CD4-positive, alpha-beta T cell treated with Interleukin-15 for 1 hour (primary cell): ENCODE data around the gene KCND2.

Experiments
- DNase-seq: peaks from one replicate; pipeline ENCODE4 v3.0.0-alpha.2; 2020

Gene KCND2

DNA sequence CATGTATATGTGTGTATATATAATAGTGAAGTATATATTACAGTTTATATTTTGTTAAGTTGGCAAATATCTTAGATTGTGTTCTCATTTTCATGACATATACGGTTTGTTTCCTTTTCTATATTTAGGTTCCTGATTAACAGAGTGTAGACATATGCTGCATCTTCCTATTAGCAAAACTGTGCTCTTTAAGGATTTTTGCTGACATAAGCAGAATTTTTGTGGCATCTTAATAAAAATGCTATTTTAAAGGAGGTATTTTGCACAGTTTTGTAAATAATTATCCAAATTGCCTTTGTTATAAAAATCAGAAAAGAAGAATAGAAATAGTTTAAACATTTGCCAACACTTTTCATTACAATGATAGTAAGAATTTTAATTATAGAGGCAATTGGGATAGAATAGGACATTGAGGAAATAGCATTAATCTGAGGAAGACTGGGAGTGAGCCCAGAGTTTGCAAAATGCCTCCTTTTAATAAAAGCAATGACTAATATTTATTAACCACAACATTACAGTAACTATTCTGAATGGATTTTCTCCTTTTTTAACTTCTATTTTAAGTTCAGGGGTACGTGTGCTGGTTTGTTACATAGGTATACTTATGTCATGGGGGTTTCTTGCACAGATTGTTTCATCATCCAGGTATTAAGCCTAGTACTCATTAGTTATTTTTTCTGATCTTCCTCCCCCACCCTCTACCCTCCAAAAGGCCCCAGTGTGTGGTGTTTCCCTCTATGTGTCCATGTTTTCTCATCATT lies 38.2 kb downstream of the KCND2 start:
- DNase-seq: no peak

DNA sequence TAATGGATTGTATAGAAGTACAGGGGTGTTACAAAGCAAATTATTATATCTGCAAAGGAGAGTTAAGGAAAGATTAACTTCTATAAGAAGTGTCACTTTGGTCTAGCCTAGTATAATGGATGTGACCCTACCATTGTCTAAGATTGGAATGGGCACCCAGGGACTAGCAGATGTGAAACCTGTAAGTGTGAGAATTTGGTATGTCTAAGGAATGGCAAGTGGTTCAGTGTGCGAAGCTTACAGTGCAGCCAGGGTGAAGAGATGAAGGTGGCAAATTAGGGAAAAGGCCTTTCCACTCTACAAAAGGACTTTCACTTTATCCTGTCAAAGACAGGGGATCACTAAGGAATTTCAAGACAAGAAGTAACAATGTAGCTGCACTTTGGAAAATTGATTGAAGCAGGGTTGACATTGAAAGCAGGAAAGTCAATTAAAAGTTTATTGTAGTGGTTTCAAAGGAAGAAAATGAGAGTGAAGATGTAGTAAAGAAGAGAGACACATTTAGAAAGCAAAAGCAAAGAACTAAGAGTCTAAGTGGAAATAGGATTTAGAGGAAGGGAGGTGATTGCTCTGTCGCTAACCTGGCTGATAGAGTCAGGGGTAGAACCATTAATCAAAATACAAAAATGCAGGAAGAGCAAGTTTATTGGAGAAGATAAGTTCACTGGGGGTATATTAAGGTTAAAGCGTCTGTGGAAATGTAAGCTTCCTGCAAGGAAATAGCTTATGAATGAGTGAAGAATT lies 47.4 kb downstream of the KCND2 start:
- no peak for DNase-seq

DNA sequence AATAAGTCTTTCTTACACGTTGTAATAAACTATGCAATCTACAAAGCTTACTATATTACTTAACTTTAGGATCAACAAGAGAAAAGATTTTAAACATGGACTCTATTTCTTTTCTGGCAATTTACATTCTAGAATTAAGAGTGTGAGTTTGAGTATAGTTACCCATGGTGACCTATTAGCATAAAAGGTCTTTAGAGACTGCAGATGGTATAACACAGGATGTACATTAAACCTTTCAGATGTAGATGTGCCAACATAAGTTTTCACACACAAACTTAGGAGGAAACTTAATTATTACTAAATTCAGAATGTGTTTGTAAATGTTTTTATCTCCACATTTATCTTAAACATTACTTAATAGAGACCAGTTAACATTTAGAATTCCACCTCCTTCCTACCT lies 54.1 kb downstream of the KCND2 start:
- DNase-seq: no peak

DNA sequence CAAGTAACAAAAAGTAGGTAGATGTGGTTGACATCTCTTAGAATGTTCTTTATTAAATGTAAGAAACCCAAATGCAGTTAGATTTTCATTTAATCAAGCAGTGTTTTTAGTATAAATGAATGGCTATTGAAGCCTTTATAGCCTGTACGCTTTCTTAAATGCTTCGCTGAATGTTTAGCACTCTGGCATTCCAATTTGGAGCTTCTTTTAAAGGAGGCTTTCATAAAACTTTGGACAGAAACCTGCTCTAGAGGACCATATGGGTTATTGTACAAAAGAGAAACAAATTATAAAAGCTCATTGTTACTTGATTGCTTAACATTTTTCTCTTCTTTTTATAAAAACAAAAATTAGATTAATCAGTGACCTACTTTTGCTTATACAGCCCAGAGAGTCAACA lies 59.5 kb downstream of the KCND2 start:
- no peak for DNase-seq

DNA sequence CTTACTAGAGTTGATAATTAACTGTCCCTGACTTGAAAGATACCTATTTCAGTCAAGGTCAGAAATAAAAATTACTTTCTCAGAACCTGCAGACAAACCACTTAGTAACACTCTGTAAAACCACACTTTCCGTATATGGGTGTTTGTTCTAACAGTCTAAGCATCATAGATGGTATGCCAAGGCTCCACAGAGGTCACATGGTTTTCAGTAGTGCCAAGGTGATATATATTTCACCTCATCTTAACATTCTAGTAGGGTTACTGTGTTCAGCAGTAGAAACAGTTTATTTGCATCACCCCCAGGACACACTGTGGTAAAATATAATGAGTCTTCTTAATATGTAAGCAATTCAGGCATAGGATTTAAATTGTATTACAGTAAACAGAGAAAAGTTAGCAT lies 61.5 kb downstream of the KCND2 start:
- no peak for DNase-seq

DNA sequence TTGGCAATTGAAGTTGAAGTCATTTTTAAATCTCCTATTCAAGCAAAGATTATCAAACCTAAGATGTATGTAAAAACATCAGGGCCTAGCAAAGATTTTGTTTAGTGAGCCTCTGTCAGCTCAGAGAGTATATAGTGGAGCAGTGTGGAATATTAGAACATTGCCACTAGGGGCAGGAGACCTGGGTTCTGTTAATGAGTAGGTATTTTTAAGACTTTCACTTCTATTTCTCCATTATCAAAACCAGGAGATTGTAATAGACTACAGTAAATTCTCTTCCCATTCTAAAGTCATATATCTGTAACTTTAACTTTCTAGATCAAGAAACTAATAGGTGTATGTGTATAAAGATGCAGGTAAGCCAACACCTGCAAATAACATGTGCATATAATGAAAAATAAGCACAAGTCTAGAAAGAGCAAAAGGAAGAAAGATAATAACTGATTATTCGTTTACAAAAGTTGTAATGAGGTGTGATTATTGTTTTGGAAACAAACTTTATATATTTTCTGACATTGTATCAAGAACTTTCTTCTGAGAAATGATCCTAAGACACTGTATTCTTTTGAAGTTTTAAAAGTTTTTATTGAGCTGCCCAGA lies 64.4 kb downstream of the KCND2 start:
- DNase-seq: no peak

DNA sequence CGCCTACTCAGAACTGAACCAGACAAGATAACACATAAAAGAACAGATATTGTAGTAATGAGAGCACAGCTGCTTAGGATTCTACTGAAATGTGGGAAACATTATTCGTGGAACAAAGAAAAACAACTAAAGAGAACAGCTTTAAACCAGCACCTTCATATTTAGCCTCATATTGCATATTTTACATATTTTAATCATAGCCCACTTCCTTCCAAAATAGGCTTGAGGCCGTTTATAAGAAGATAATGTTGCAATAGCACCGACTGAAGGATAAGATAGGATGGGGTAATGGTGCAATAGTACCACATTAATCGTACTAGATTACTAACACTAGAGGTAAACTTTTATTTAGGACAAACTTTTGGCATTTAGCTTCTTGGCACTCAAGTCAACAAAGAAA lies 71.3 kb downstream of the KCND2 start:
- no peak for DNase-seq

DNA sequence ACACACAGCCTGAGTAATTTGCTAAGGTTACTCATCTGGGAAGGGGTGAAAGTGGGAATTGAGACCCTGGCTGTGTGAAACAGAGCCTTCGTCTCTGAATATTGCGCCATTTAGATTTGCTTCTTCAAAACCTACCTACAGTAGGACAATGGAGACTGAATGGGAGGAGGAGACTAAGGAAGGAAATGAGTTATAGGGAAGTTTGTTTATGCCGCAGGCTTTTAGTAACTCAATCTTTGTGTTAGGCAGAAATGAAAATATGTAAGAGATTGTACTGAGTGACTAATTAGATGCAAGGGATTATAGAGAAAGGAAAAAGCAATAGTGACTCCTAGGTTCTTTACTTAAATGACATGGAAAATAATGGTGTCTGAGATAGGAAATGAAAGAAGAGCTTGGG lies 80.2 kb downstream of the KCND2 start:
- no peak for DNase-seq

DNA sequence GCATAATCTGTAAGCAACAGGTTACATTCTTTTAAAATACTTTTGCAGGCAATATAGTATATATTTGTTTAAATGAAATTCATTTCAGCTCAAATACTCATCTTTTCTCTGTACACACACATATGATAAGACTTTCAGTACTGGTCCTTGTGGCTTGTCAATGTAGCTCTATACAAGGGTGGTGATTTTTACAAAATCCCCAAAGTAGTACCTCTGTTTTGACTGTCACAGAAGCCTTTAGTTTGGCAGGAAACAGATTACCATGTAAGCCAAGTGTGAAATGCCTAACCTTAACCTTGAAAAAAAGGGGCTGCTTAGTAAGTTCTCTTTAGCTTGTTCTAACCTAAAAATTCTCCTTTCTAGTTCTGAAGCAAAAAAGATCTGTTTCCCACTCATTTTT lies 87.9 kb downstream of the KCND2 start:
- no peak for DNase-seq

DNA sequence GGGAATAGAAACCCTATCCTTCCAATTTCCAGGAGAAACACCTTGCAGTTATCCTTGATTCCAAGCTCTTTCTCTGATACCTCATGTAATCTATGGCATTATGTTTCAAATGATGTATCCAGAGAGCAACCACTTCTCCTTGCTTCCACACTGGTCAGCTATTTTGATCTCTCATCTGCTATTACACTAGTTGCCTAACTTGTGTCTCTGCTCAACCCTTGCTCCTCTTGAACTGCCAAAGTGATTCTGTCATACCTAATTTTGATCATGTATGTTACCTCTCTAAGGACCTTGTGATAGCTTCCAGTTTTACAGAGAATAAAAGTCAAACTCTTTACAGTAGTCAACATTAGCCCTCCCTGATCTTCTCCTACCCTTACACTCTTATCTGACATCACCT lies 90.4 kb downstream of the KCND2 start:
- DNase-seq: no peak

DNA sequence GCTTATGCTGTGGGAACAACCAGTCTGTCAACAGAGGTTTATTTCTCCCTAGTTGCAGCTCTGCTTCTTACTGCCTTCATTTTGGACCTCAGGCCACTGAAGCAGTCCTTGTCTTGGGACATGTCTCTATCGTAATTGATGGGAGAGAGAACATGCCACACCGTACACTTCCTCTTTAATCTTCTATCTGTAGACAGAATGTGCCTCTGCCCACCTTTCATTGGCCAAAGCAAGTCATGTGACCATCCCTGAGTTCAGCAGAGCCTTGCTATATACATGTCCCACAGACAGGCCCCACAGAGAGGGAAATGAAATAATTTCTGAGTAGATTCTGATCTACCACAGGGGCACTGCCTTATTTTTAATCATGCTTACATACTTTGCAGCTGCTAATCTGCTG lies 98.0 kb downstream of the KCND2 start:
- DNase-seq: no peak

DNA sequence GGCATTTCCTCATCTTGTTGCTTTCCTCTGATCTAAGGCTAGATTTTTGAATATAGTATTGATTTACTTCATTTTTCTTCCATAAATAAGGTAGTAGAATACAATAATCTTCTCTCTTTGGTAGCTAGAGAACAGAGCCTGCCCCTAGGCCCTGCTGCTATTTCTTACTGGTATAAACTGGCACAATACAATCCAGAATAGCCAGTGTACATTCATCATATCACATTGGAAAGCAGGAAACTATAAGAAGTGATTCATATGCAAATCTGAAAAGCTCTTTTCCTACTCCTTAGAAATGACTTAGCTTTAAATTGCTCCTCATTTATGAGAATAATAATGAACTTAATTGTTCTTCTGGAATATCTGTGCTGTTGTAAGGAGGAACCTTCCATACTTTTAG lies 100.2 kb downstream of the KCND2 start:
- no peak for DNase-seq

DNA sequence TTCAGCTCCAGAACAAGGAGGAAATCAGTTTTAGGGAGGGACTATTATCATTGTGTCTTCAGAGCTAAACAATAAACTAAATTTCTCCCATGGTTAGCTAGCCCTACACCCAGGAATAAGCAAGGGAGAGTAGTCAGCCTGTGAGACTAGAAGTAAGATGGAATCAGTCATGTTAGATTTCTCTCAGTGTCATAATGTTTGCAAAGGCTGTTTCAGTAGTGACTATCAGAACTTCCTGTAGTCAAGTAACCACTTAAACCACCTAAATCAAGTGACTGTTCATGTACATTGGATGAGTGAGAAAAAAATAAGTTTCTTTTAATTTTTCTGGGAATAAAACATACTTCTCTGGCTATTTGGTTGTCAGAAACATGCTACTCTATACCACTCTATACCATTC lies 121.6 kb downstream of the KCND2 start:
- DNase-seq: no peak

DNA sequence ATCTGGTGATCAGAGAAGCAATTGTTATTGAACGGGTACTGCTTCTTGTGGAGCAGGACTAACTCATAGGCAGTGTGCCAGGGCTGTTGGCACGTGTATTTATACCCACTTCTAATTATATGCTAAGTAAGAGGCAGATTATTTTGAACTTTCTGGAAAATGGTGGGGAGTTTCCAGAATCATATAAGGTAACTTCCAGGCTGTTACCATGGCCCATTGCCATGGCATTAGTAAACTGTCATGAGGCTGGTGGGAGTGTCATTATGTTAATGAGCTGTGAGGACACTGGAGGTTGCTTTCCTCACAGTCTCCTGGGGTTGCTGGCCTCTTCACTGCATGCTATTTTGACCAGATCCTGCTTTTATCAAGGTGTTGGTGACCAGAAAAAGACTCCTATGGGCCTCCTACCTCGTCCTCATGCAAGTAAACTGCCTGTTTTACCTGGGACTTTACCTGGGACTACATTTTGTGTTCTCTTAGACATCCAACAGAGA lies 122.6 kb downstream of the KCND2 start:
- DNase-seq: no peak

DNA sequence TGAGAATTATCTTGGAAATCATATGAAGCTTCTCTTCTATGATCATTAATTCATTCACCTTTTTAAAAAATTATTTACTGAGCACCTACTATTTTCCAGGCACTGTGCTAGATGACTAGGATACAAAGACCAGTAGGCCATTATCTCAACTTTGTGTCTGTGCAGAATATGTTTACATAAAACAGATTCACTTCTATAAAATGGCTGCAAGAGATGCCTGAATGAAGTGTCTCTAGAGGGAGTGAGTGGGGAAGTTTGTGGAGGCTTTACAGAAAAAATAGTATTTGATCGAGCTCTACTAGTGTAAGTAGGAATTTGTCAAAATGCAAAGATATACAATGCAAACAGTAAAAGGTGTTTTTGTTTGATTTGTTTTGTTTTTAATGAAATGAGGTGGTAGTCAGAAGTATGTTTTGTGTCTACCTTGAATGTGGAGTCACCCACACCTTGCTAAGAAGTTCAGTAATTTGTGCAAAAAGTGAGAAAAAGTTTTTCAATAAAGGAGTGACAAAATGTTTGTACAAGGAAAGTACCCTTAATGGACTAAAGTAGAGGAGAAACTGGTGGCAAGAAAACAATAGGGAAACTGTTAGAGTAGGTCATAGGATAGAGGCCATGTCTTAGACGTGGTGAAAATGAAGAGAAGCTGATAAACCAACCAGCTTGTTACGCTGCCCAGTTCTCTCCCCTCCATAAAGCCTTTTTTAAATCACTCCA lies 125.5 kb downstream of the KCND2 start:
- DNase-seq: no peak

DNA sequence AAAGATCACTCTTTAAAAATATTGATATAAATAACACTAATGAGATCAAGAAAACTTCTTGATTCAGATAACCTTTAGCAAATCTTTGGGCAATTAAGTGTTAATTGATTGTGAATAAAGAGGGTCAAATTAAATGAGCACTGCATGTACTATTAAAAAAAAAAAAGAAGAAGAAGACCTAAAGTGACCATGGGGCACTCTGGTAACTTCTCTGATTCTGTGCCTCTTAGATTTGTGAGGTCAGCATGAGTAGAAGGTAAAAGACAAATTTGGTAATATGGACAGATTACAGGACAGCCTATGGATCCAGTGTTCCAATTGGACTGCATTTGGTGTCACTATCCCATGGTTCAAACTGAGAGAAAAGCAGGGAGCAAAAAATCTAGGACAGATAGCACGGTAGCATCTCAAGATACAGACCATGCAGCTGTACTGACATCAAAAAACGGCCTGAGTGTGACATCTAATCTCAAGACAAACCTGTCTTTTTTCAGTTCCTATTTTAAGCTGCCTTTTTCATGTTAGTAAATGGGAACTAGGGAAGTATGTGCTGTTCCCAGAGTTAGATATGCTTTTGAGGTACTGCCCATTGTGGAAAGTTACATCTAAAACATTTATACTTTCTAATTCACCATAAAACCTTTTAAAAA lies 128.0 kb downstream of the KCND2 start:
- DNase-seq: no peak

DNA sequence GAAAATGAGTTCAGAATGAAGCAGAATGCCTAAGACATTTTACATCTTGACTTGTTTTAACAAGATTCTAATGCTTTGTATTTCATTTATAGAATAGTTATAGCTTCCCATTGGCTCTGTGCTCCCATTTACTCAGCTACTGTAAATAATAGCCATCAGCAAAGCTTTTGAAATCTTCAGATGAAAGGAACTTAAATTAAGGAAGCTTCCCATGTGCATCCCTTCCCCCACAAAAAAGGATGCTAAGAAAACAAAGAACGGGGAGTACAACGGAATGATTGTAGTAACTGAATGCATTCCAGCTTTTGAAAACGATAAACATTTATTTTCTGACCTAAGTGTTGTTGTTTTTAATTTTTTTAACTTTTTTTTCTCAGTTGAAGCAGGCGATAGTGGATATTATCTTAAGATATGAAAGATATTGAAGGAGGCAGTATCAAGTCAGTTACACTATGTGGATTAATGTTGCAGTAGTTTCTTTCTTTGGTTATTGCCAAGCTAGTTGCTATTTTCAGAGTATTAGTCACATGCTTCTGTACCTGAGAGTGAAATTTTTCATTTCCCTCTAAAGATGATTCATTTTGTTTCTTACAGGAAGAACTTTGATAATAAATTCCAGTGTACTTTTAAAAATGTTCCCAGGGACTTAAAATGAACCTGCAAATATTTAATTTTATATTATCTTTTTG lies 129.2 kb downstream of the KCND2 start:
- no peak for DNase-seq

DNA sequence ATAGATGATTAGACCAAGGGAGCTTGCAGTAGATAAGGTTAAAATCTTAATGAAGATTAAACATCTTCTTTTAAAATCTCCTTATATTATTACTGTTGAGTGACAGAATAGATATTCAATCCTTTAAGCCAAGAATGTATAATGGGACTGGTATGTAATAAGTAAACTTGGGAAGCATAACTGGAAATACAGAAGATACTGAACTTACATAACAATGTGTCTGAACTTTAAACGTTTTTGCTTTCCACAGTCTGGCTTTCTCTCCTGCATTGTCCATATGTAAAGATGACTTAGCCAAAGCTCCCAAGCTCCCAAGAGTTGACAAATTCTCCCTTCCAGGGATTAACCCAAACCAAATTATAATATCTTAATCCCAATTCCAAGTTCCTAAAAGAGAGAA lies 129.8 kb downstream of the KCND2 start:
- DNase-seq: no peak

DNA sequence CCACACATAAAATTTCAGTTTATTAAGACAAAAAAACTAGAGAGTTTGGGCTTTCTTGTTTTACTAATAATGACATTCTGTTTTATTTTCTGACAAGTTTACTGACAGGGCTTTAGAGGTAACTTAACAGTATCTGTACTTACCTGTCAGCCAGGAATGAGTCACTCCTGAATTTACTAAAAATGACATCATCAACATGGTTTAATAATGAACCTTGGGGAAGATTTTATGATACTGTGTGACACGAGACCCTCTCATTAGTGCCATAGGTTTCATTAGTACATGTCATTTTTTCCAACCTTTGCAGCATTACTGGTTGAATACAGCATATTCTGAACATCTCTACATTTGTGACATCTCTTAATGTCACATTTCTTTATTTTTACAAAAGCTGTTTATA lies 131.1 kb downstream of the KCND2 start:
- DNase-seq: no peak

DNA sequence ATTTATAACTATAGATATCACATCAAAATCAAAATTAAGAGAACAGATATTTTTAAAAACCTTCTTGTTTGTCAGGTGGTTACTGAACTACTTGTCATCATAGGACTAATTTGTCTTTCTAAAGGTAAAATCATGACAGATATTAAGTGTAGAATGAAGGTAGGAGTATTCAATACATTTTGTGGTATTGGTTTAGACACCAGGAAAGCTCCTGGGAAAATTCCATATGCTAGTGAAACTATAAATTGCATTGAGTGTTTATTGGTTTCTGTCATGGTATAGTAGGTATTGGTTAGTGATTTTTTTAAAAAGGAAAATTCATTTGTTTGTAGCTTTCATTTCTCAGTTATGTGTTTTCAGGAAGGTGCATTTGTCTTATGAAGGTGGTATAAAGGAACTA lies 132.7 kb downstream of the KCND2 start:
- no peak for DNase-seq

DNA sequence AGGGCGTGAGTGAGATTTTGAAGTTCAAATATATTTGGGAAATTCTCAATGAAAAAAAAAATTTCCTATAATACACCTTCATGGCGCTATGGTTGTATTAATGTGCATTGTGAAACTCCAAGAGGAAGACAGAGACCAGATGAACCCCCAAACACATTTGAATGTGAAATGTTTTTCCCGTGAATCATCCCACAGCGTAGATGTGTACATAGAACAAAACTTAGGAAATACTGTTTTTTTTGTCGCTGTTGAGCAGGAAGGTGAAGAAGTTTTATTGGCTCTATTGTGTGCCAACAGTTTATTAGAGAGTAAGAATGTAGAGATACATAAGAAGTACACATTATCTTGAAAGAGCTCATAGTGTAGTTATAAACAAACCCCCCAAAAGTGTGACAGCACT lies 134.0 kb downstream of the KCND2 start:
- no peak for DNase-seq
